Measurements from ENCODE around the gene SBNO2. TPM values are rescaled to one million over a fixed set of nuclear protein-coding genes. Genes with fewer than 3 reads are reported as not detected.

The SBNO2 gene
- total RNA-seq, 1 donor from 2014 or later: 46.4 TPM

DNA sequence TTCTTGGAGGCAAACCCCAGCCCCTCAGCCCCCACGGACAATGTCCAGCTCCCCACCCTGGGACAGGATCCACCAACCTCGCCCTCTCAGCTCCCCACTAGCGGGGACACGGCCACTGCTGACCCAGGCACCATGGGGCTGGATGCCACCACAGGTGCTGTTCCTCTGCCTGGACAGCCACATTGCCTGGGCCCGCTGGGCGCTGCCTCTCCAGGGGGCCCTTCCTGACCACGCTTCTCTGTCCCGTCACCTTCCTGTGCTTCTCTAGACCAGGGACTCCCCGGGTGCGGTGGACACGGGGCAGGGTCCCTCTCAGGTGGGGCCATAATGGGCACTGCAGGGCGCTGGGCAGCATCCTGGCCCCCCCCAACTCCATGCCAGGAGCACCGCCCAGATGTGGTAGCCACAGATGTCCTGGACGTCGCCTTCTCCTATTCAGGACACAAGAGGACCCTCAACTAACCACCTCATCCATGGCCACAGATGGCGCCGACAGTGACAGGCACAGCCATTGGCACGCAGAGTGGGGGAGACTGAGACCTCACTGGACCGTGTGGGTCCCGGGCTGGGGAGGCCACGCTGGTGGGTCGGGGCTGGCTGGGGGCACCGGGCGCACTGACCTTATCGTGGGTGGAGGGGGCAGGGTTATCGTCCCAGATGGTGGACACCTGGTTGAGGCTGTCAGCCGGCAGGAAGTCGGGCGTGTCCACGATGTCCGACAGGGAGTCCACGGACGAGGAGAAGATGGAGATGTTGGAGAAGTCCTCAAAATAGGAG lies 46.9 kb downstream of the SBNO2 start:
- H3K4me3 Mint-ChIP-seq (ENCODE audit: unreplicated experiment): no peak overlapping the region

GRCh38 chr19:1125601-1126467 lies 48.2 kb downstream of the SBNO2 start:
- Mint-ChIP-seq H3K9me3 (ENCODE audit: unreplicated experiment) (no peaks in the 10 kb centered on the region), H3K4me3 (ENCODE audit: unreplicated experiment) (no peak overlapping the region), H3K27ac (ENCODE audit: unreplicated experiment) (no peak overlapping the region), H3K4me1 (ENCODE audit: unreplicated experiment) (no peaks in the 10 kb centered on the region), H3K27me3 (ENCODE audit: unreplicated experiment) (peaks cover 15% of the 10 kb centered on the region), H3K36me3 (ENCODE audit: low read depth, unreplicated experiment) (peaks cover 10% of the 10 kb centered on the region)
- TF ChIP-seq CTCF (IDR thresholded peaks at IDR 0.05; ENCODE audit: unreplicated experiment): no peak
- no peak for DNase-seq (ENCODE audit: low spot score)

More for the DNA sequence above, 46.9 kb downstream of the SBNO2 start:
- Mint-ChIP-seq H3K27ac (ENCODE audit: unreplicated experiment) (no peak overlapping the region), H3K9me3 (ENCODE audit: unreplicated experiment) (no peaks in the 10 kb centered on the region), H3K27me3 (ENCODE audit: unreplicated experiment) (peaks cover 12% of the 10 kb centered on the region), H3K36me3 (ENCODE audit: low read depth, unreplicated experiment) (peaks cover 3% of the 10 kb centered on the region), H3K4me1 (ENCODE audit: unreplicated experiment) (no peaks in the 10 kb centered on the region)
- no peak for TF ChIP-seq CTCF (IDR thresholded peaks at IDR 0.05; ENCODE audit: unreplicated experiment)
- no peak for DNase-seq (ENCODE audit: low spot score)

DNA sequence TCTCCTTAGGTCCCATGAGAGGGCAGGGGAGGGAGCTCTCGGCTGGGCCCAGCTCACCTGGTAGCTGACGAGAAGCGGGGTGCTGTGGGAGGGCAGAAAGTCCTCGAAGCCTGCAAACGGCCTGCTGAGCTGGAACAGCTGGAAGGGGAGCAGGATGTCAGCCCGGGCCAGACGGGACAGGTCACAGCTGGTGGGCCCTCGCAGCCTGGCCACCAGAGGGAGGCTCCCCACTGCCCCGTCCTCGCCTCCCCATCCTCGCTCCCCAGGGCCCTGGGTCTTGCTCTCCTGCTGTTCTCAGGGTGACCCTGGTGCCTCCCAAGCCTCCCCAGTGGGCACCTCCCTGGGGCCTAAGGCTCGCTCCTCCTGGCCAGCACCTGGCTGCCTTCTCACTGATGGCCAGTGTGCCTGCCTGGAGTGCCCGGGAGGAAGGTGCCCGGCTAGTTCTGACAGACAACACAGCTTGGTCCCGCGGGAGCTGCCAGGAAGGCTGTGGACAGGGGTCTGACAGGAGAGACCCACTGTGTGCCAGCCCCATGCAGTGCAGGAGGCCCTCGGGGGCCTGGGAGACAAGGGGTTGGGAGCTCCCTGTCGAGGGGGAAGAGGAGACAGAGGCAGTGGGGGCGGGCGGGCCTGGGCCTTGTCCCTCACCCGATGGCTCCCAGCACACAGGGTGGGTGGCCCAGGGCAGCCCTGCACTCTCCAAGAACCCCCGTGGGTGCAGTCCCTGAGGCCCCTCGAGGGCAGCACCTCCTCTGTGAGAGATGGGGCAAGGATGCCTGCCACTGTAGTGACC lies 50.0 kb downstream of the SBNO2 start:
- TF ChIP-seq CTCF (IDR thresholded peaks at IDR 0.05; ENCODE audit: unreplicated experiment): no peak
- Mint-ChIP-seq H3K9me3 (ENCODE audit: unreplicated experiment) (no peaks in the 10 kb centered on the region), H3K27me3 (ENCODE audit: unreplicated experiment) (peaks cover 15% of the 10 kb centered on the region), H3K4me1 (ENCODE audit: unreplicated experiment) (no peaks in the 10 kb centered on the region), H3K36me3 (ENCODE audit: low read depth, unreplicated experiment) (peaks cover 10% of the 10 kb centered on the region), H3K27ac (ENCODE audit: unreplicated experiment) (no peak overlapping the region), H3K4me3 (ENCODE audit: unreplicated experiment) (no peak overlapping the region)
- no peak for DNase-seq (ENCODE audit: low spot score)

DNA sequence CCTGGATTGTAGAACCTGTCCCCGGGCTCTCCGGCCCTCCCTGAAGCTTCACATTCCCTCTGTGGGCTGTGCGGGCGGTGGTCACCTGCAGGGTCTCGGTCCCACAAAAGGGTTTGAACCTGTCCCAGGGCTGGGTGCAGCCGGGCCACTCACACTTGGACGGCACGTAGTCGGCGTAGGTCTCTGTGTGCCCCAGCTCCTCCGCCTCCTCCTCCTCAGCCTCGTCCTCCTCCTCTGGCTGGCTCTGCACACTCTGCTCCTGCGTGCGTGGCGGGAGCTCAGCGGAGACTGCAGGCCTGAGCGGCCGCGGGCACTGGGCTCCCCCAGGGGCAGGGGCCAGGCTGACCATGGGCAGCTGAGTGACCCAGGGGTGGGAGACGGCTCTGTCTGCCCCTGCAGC lies 50.7 kb downstream of the SBNO2 start:
- Mint-ChIP-seq H3K27me3 (ENCODE audit: unreplicated experiment) (peaks cover 13% of the 10 kb centered on the region), H3K36me3 (ENCODE audit: low read depth, unreplicated experiment) (peaks cover 15% of the 10 kb centered on the region), H3K27ac (ENCODE audit: unreplicated experiment) (no peak overlapping the region), H3K4me1 (ENCODE audit: unreplicated experiment) (no peaks in the 10 kb centered on the region), H3K9me3 (ENCODE audit: unreplicated experiment) (no peaks in the 10 kb centered on the region), H3K4me3 (ENCODE audit: unreplicated experiment) (no peak overlapping the region)
- TF ChIP-seq CTCF (IDR thresholded peaks at IDR 0.05; ENCODE audit: unreplicated experiment): no peak
- DNase-seq (ENCODE audit: low spot score): no peak

All from endothelial cell (in vitro differentiated cells).